GM12801 (cell line): ENCODE data around the gene GALNT17.

Experiments
- TF ChIP-seq, protein P1 (sequence below): IDR thresholded peaks from one replicate; pipeline ENCODE4 v1.5.1; 2011; ENCODE audit warnings: control low read depth; ENCODE audit not compliant: insufficient read length; ENCODE audit errors: extremely low read depth

GALNT17 gene

DNA sequence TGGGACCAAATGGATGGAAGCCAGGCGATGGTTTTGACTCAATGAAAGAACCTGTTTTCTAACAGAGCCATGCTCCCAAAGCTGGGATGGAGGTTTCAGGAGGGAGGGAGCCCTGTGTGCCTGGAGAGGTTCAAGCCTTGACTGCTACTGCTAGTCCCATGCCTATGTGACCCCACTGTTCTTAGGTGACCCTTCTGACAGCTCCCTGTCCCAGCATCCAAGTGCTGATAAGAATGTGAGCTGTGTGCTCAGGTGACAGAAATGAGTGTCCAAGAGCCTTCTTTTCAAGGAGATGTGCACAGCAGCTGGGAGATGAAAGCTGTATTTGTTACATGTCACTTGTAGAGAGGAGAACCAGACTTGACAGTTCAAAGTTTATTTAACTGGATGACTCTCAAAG lies 595.4 kb downstream of the GALNT17 start:
- TF ChIP-seq, protein P1, sequence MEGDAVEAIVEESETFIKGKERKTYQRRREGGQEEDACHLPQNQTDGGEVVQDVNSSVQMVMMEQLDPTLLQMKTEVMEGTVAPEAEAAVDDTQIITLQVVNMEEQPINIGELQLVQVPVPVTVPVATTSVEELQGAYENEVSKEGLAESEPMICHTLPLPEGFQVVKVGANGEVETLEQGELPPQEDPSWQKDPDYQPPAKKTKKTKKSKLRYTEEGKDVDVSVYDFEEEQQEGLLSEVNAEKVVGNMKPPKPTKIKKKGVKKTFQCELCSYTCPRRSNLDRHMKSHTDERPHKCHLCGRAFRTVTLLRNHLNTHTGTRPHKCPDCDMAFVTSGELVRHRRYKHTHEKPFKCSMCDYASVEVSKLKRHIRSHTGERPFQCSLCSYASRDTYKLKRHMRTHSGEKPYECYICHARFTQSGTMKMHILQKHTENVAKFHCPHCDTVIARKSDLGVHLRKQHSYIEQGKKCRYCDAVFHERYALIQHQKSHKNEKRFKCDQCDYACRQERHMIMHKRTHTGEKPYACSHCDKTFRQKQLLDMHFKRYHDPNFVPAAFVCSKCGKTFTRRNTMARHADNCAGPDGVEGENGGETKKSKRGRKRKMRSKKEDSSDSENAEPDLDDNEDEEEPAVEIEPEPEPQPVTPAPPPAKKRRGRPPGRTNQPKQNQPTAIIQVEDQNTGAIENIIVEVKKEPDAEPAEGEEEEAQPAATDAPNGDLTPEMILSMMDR, result no peak

DNA sequence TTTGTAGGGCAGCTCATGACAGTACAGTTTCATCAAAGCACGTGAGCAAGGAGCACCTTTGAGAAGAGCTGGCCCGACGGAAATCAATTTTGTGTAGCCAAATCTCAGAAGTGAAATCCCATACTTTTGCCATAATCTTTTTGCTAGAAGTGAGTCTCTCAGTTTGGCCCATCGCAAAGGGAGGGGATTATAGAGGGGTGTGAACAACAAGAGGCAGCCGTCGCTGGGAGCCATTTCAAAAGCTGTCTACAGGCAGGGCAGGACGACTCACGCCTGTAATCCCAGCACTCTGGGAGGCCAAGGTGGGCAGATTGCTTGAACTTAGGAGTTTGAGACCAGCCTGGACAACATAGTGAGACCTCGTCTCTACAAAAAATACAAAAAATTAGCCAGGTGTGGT lies 599.8 kb downstream of the GALNT17 start:
- TF ChIP-seq, protein P1, result no peak

- TF ChIP-seq, protein P1, result no peak
These were observed 601.3 kb downstream of the GALNT17 start for GRCh38 chr7:71733107-71733870.

DNA sequence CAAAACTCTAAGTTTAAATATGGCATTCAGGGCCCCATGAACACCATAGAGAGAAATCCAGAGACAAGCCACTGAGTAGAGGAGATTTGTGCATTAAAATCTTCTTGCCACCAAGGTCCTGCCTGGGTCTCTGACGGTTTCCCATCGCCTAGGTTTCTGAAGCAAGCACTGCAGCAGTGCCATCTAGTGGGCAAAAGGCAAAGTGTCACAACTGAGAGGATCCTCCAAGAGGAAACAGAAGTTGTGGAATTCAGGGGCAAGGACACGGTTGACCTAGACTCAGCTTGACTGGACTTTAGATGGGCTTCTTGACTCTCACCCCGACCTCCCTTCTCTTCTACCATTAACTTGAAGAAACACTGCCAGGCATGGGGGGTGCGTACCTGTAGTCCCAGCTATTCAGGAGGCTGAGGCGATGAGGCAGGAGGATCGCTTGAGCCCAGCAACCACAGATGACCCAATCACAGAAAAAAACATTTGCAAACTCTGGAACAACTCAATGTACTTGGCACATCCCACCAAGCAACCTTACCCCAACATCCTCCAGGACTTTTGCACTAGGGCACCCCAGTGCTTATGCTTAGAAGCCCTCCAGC lies 604.1 kb downstream of the GALNT17 start:
- TF ChIP-seq, protein P1, result no peak

- TF ChIP-seq, protein P1, result no peak
These were observed 607.7 kb downstream of the GALNT17 start for GRCh38 chr7:71739520-71740173.

DNA sequence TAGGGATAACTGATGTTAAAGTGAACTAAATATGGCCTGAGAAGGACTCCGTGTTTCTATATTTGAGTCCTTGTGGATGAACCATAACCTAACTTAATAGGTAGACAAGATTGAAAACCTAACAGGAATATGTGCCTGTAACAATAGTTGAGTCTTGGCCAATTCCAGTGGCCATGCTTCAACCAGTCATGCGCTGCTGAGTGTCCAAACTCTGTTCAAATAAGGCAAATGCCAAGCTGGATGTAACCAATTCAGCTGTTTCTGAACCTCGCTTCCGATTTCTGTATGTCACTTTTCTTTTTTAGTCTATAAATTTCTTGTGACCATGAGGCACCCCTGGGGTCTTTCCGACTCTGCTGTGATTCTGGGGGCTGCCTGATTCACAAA lies 608.2 kb downstream of the GALNT17 start:
- TF ChIP-seq, protein P1, result no peak

DNA sequence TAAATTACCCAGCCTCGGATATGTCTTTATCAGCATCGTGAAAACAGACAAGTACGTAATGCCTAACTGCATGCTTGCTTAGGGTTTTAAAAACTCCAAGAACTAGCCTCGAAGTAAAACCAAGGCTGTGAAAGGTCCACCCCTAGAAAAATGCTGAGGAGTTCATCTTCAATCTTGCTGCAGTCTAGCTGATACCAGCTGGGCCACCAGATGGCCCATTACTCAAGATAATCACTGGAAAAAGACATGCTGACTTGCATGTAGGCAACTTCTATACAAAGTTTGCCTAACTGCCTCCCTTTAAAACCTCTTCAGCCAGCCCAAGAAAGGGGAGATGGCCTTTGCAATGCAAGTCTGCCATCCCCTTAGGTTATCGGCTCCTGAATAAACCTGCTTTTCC lies 614.1 kb downstream of the GALNT17 start:
- TF ChIP-seq, protein P1, result no peak
